GM19023 (cell line): ENCODE results near the gene RNF157.
"Not testable (repeated sequence)": the region's sequence is repeated elsewhere in the genome, so short reads cannot be mapped to it uniquely, and the experiment has no call there.

Experiments
- ATAC-seq: cut with Tn5 transposase; IDR thresholded peaks from one replicate; pipeline ENCODE4 v1.9.1; 2021; ENCODE audit warnings: mild to moderate bottlenecking, moderate library complexity; ENCODE audit not compliant: unreplicated experiment

Gene RNF157

DNA sequence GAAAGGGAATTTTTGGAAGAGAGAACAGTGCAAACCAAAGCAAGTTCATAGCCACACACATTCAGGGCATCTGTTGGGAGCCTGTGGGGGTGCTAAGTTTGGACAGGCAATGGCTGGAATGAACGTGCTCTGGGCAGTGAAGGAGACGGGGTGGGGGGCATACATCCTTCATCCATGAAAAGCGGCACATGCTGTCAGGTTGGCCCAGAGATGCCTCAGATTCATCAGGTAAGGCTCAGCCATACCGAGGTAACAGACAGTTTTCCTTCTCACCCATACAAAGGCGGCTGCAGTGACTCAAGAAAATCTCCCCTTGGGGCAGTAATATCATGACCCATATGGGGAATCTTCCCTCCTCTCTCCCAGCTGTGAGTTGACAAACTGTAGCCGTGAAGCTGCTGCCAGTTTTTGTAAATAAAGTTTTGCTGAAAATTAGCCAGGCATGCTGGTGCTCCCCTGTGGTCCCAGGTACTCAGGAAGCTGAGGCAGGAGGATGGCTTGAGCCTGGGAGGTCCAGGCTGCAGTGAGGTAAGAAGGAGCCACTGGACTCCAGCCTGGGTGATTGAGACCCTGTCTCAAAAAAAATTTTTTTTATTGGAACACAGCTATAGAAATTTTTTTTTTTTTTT lies 15.6 kb upstream of the RNF157 start:
- no peak for ATAC-seq

DNA sequence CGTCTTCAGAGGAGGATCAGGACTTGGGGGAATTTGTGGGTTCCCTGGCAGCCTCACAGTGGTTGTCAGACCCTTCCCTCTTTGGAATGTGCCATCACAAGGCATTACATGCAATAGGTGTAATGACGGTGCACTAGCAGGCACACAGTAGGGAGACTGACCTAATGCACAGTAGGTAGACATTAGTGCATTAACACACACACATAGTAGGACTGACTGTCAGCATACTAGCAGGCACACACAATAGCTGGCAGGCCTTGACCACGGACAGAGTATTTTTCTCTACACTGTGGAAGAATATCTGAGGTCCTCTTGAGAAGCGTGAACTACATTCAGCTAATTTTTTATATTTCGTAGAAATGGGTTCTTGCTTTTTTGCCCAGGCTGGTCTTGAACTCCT lies 14.0 kb upstream of the RNF157 start:
- no peak for ATAC-seq

DNA sequence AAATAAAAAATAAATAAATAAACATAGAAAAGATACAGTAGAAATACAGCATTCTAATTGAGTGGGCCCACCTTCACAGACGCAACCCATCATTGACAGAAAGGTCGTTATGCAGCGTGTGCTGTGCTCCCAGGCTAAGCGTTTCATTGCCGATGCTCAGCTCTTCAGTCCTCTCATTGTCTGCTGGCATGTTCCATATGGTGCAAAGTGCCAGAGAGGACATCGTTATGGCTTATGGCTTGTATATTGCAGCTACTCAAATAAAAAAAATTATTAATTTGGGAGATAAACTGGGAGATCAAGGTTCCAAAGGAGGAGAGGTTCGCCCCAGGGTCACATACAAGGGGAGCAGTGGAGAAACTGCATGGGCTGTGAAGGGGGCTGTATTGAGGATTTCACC lies 13.5 kb upstream of the RNF157 start:
- no peak for ATAC-seq

DNA sequence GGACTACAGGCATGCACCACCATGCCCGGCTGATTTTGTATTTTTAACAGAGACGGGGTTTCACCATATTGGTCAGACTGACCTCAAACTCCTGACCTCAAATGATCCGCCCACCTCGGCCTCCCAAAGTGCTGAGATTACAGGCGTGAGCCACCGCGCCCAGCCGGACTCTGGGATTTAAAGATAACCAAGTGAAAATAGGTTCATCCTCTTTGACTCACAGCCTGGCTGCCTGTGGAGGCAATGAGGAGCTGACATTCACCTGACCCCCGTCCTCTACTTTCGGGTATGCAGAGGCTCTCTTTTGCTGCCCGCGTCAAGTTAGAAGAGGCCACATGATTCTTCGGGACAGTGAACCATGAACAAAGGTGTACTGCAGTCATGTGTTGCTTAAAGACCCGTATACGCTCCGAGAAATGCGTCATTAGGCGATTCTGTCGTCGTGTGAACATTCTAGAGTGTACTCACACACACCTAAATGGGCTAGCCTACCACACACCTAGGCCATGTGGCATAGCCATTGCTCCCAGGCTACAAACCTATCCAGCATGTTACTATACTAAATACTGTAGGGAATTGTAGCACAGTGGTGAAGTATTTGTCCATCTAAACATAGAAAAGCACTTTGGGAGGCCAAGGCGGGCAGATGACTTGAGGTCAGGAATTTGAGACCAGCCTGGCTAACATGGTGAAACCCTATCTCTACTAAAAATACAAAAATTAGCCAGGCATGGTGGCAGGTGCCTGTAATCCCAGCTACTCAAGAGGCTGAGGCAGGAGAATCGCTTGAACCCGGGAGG lies 12.9 kb upstream of the RNF157 start:
- ATAC-seq: not testable (repeated sequence)

DNA sequence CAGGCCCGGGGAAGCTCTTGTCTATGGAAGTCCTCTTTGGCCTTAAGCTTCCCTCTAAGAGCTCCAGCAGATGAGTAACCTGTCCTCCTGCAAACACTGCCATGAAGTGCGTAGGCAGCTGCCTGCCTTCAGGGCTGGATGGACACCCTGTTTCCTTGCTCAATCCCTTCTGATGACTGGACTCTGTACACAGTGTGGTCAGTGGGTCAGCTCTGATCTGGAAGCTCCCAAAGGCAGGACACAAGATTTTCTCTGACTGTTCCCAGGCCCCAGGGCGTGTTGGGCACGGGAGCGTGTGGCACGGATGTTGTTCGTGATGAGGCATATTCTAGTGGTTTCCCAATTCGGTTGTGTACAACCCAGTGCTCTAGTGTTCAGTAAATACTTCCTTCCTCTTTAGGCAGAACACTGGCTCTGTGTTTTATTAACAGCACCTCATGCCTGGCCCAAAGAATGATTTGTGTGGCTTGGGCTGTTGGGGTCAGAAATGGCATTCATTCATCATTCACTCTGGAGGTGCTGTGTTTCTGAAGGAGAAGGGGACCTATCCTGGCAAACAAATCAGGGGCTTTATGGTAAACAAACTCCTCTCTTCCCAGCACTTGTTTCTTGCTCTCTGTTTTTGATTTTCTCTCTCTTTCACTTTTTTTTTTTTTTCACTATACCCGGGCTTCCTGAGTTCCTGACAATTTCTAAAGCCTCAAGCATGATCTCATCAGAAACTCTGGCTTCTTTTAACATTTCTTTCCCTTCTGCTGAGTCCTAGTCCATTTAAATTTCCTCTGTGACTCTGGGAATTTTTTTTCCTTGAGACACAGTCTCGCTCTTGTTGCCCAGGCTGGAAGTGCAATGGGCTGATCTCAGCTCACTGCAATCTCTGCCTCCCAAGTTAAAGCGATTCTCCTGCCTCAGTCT lies 12.0 kb upstream of the RNF157 start:
- ATAC-seq: no peak

DNA sequence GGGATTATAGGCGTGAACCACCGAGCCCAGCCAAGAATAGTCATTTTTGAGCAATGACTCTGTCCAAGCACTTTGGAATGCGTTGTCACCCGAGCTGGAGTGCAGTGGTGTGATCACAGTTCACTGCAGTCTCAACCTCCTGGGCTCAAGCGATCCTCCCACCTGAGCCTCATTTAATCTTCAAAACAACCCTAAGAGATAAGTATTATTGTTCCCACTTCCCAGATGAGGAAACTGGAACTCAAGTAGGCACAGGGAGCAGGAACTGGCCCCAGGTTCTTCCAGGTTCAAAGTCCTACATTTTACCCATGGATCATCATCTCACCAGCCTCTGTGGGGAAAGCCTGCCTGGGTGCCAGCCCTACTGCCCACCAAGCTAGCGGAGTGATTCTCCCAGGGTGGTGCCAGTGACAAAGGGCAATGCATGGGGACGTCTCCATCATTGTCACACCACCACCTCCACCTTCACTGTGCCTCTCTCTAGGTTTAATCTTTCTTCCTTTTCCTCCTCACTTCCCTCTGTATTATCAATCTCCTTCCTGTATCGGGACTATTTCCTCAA lies 11.3 kb upstream of the RNF157 start:
- no peak for ATAC-seq

DNA sequence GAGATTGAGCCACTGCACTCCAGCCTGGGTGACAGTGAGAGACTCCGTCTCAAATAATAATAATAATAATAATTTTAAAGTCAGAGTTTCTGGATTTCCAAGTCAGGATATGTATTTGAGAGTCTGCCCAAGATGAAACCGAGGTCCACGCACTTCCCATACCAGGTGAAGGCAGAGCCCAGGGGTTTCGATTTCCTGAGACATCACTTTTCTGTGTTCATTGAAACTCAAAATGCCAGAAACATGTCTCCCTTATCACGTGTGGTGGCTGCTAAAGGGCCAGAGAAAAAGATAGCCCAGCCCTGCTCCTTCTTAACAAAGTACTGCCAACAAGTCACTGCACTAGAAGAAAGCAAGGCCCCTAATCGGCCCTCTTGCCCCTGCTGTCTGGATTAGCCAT lies 9.8 kb upstream of the RNF157 start:
- ATAC-seq: no peak

DNA sequence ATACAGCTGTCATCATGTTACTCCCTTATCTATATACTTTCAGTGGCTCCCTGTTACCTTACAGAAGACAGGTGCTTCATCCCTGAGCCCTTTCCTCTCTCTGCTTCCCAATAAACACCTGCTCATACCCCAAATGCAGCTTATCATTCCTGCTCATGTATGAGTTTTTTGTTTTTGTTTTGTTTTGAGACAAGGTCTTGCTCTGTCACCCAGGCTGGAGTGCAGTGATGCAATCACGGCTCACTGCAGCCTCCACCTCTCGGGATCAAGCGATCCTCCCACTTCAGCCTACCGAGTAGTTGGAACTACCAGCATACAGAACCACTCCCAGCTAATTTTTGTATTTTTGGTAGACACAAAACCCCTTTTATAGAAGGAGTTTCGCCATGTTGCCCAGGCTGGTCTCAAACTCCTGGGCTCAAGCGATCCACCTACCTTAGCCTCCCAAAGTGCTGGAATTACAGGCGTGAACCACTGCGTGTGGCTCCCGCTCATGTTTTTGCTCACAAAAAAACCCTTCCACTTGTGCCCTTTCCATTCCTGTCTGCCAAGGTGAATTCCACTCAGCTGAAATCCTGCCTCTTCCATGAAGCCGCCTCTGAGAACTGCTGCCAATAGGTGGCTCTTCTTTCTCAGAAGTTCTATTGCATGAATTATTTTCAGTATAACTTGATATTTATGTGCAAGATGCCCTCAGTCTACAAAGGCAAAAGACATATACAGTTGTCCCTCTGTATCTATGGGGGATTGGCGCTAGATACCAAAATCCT lies 7.9 kb upstream of the RNF157 start:
- ATAC-seq: no peak

DNA sequence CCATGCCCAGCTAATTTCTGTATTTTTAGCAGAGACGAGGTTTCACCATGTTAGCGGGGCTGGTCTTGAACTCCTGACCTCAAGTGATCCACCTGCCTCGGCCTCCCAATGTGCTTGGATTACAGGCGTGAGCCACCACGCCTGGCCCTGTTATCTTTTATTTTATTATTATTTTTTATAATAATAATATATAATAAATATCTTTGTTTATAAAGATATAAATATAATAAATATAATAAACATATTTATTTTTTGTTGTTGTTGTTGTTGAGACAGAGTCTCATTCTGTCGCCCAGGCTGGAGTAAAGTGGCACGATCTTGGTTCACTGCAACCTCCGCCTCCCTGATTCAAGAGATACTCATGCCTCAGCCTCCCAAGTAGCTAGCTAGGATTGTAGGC lies 7.0 kb upstream of the RNF157 start:
- ATAC-seq: no peak

DNA sequence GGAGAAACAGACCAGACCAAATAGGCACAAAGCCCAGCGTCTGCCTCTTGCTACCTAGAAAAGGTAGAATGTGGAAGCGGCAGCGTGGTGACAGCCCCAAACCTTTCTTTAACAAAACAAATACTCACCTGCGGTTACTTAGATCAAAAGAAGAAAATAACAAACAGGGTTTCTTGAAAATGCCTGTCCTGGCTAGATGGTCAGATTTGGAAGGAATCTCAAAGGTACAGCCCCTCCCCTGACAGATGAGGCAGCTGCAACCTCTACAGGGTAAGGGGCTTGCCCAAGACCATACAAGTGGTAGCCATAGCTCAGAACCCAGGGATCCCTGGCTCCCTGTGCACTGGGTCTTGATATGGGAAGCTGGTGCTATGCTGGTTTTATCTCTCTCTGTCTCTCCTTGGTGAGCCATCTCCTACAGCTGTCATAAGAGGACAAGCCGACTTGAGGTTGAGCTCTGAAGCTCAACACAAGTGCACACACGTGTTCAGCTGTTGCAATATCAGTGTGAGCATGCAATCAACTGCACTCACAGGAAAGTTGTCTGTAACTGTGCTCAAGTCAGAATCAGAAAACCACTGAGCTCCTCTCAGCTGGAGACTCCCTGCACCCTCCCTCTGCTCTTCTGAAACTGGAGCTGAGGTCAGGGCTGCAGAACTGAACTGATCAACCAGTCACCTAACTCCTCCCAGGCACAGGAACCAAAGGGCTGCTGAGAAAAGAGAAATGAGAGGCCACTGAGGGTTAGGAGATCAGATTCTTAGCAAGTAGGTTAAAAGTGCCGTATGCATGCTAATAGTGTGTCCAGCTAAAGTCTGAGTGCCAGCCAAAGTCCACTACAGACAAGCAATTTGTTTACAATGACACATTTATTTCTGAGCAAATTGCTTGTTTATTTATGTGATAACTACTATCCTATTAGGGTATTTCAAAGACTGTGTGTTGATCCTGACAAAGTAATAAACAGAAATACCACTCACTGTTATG lies 6.1 kb upstream of the RNF157 start:
- ATAC-seq: peak; percentile 97

DNA sequence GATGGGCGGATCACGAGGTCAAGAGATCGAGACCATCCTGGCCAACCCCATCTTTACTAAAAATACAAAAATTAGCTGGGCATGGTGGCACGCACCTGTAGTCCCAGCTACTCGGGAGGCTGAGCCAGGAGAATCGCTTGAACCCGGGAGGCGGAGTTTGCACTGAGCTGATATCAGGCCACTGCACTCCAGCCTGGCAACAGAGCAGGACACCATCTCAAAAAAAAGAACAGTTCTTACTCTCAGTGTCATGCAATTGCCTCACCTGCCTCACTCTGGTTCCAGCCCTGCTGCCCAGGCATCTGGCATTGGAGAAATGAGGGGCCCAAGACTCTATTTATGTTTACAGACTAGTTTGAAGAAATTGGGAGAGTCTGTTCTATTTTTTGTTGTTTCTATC lies 4.4 kb upstream of the RNF157 start:
- not testable (repeated sequence) for ATAC-seq

DNA sequence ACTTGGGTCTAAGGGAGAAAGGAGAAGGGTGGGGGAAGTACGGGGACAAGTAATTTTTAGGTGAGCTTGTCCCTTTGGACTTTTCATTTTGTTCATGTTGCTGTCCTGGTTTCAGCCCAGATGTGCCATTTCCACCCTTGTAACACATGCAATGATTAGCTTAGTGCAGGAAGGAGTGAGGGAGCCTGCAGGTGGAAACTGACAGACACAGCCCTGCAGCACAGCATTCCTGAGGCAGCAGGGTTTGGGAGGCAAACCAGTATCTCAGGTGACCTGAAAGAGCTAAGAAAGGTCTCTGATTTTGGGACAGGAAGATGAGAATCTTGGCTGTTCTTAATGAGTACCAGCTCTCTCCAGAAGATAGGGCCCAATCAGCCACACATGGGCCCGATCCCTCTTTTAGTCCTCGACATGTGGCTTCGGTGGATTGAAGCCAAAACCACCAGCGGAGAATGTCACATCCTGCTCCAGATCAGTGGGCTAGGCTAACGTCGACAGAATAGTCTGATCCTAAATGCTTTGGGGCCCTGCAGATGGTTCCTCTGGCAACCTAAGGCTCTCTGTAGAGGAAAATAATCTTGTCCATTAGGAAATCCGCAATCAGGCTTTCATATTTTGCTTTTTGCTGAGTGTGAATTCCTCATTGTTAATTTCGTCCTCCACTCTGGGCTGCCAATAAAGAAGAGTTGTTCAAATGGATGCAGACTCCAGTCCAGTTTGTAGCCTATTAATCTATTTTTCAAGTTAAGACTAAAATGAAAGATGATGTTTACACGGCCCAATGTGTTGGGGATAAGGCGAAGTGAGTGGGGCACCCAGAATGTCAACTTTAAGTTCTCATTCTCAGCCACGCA lies 3.8 kb upstream of the RNF157 start:
- no peak for ATAC-seq

DNA sequence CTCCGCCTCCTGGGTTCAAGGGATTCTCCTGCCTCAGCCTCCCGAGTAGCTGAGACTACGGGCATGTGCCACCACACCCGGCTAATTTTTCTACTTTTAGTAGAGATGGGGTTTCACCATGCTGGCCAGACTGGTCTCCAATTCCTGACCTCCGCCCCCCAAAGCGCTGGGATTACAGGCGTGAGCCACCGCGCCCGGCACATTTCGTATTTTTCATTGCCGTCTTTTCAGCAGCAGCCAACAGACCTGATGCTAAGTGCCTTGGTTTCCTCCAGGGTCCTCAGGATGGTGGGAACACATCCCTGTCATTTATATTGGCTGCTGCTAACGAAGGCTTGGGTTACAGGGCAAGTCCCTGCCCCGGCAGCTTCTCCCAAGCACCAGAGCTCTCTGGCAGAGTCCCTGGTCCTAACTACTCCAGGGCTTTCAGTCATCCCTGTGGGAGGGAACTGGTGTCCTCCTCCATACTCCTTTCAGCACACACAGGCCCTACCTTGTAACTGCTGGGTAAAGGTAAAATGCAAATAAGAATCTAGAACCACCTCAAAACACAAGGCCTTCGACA lies 1.5 kb upstream of the RNF157 start:
- no peak for ATAC-seq

DNA sequence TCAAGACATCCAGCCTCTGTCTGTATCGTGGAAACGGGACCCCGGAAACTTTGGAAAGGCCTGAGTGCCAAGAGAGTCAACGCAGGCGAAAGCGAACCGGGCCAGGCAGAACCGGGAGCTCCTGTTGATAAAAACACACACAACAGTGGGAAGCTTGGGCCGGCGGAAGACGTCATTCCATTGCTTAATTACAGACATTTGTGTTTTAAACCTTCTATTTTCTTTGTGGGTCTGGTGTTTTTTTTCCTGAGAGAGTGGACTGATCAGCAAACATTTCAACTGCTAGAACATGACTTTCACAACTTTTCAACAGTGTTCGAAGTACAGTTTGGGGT lies 878 bp upstream of the RNF157 start:
- ATAC-seq: no peak

DNA sequence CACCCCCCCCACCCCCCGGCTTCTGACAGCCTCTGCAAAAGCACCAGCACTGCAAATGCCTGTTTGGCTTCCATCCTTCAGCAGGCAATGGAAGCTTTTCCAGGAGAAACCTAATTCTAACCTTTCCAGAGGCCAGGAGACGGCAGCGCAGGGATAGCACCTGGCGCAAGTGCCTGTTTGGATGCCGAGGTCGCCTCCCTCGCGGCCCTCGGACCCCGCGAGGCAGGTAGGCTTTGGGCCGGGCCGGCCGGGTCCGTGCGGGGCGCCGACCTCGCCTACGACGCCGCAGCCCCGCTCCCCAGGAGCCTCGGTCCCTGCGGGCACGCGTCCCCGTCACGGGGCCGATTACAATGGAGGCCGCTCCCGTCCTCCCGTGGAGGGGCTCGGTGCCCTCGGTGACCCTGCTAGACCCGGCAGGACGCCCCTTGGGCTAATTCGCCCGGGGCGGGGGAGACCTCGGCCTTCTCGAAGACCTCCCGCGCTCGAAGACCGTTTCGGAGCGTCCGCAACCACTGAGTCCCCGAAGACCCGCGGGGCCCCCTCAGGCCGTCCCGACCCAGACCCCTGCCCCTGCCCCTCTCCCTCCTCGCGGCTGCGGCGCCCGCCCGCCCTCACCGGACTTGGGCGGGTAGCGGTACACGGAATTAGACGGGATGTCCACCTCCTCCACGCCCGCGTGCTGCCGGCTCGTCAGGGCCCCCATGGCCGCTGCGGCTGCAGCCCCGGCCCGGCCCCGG lies 587 bp downstream of the RNF157 start:
- peak; percentile 24 for ATAC-seq

DNA sequence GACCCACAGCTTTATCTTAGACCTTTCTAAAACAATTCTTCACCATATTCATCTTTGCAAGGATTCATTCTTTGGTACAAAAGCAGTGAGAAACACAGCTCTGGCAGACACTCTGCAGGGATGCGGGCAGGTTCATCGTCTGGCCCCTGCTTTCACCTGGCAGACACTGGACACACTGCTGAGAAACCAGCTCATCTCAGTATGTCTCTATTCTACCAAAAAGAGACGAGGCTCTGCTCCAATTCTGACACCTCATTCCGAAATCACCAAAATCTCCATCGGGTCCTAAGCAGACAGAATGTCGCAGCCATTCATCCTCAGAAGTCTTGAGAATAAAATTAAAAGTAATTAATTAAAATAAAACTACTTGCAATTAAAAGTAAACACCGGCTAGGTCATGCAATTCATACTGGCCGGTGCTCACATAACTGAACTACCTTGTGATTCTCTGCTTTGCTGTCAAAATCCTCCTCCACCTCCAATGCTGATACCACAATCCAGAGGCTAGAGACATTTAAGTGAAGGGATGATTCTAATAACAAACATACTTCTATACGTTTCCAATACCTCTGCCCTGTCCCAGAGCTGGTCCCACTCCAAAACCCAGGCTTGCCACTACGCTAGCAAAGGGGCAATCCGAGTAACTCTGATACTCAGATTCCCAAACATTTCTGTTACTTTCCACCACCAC lies 1.3 kb downstream of the RNF157 start:
- ATAC-seq: no peak

DNA sequence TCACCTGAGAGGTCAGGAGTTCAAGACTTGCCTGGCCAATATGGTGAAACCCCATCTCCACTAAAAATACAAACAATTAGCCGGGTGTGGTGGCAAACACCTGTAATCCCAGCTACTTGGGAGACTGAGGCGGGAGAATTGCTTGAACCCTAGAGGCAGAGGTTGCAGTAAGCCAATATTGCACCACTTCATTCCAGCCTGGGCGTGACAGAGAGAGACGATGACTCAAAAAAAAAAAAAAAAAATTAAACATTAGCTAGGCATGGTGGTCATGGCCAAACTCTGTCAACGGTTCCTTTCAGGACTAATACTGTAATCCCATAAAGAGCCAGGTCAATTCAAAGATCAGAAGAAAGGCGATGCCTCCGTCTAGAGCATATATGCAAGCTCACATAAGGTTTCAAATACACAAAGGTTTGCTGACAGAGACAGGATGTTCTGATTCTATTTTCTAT lies 2.4 kb downstream of the RNF157 start:
- no peak for ATAC-seq
